CD4-positive, alpha-beta T cell treated with Interleukin-10 for 1 hour (primary cell): Measurements from ENCODE around the gene SLC35E1.

Experiments
- DNase-seq: peaks from one replicate; pipeline ENCODE4 v3.0.0-alpha.2; 2020

Gene SLC35E1

DNA sequence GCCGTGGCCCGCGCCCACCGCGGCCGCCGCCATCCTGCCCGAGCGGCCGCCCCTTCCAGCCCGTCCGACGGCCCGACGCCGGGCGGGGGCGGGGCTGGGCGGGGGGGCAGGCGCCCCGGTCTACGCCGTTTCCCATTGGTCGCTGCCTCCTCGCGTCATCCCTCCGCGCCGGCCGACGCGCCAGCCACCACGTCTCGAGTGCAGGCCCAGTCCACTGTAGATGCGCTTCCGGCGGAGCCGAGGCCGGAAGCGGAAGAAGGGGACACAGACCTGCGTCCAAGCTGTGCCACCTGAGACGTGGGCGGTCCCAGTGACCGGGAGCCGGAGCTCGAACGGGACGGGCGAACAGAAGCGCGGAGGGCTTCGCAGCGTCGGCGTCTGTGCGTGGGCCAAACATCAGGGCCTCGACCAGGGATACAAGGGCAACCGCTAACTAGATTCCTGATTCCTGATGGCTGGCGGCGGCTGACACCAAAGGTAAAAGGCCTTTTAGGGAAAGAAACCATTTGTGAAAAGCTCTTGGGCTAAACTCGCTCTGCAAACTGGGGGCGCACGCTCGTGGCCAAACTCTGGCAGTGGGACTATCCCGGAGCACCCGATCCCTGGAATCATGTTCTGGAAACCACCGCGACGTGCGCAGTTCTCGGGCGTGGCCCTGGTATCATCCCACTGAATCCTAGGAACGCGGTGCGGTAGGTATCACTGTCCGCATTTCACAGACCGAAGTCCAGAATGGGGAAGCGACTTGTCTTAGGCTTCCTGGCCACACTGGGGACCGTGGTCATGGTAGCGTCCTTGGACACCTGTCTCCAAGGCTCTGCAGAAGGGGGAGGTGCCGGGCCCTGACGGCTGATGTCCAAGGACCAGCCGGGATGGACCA, at the start of gene SLC35E1:
SLC35E1 (minus strand) TSS at position 84 of the 880 bp plus-strand sequence; CDS start at position 33, 51 bp downstream.
- DNase-seq, result peak; percentile 95

DNA sequence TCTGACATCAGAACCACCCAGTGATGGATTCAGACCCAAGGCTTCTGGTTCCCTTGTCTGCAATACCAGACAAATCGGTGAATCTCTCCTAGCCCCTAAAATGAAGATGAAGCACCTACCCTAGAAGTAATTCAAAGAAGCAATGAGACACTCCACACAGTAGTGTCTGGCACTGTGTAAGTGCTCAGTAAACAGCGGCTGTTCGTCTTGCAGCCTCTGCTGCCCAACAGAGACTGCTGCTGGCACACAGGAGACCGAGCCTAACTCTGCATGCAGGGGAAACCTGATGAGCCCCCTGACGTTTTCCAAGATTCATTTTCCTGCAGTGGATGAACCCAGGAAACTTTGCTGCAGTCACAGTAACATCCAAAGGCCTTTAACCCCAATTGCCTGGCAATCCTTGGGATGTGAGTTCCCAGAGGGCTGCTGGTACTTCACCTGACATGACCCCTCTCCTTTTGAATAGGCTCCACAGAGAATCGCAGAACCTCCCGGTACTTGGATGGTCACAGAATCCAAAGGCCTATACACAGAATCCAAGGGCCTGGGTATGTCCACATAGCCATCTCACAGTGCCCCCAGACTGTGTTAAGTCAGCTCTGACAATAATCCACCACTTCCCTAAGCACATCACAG, 49.1 kb upstream of the SLC35E1 start:
- DNase-seq, result no peak

DNA sequence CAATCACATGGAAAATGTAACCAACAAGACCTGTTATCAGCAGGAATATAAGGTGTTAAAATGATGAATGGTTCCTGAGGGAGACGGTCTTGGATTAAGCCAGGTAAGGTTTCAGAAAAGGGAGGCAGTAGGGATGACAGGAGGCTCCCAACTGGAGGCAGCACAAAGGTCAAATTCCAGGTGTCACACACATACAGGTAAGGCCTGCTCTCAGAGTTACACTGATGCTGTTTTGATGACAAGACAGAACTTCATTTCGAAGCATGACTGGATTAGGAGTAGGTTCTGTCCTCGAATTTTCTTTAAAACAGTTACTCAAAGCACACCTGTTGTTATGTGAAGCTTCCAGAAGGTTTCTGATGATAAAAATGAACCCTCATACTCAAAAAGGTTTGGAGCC, 48.4 kb upstream of the SLC35E1 start:
- no peak for DNase-seq

DNA sequence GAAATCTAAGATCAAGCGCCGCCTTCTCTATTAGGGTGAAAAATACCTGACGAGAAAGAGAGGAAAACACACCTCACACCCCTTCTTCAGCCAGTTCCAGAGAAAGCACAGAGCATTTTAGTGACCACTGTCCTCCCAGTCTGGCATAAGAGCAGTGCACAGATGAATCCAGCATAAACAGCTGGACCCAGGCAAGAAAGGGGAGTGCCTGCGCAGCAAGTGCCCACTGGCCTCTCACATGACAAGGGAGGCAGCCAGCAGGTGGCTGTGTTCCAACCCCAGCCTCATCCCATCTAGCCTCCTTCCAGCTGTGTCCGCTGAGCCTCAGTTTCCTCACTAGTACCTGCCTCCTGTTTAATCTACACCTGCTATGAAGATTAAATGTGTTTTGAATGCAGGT, 47.8 kb upstream of the SLC35E1 start:
- no peak for DNase-seq

DNA sequence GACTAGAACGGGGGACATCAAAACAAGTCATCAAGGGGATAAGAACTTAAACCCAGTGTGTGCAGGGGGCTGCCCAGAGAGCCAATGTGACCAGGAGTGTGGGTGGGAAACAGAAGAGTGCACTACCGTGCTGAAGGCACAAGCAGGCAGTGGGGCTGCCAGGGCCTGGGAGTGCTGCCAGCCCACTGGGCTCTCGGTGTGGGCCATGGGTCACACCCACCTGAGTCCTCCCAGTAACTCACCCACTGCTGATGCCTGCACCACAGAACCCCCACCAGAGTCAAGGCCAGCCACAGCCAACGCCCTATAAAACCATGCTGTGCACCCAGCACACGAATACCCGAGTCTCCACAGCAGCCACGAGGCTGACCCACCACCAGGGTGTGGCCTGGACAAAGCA, 47.2 kb upstream of the SLC35E1 start:
- DNase-seq, result no peak

DNA sequence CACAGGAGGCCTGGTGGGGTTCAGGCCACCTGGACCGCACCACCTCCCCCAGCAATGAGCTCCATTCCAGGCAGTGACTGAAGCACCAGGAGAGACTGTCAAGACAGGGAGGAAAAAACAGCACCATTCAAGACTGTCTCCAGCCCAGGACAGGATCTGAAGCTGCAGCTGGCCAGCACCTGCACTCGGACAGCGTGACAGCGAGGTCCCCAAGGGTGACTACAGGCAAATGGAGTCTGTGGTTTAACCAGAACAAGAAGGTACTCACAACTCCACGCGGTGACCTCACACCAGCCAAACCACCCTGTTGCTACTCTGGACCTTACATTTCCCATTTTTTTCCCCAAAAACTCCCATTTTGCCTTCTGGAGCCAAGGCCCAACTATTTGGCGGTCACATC, 46.0 kb upstream of the SLC35E1 start:
- no peak for DNase-seq

DNA sequence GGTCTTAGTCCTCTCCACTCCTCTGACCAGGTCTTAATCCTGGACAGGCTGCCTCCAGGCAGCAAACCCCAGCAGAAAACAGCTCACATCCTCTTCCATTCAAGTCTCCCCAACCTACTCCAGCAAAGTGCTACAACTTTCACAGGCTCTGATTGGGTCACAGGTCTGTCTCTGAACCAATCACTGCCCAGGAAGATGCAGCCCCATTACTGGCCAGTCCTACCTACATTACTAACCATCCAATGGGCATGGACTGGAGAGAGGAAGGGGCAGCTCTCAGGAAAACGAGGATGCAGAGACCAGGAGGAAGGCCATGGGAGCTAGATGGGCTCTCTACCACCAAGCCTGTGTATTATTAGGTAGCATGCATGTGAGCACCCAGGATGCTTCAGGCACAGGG, 43.6 kb upstream of the SLC35E1 start:
- DNase-seq, result no peak

DNA sequence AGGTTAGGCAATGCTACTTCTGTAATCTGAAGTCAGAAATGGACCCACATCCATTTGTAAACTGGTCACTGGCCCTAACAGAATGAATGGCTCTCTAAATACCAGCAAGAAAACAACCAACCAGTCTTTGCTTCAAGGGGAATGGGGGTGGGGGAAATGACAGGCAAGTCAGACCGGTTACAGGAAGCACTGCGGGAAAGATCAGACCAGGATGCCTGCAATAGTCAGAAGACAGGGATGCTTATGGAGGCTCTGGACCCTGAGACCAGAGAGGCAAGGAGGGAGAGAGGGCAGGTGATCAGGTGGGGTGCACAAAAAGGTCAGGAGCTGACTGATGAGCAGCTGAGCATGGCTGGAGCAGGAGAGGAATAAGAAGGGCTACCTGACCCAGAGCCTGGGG, 42.7 kb upstream of the SLC35E1 start:
- DNase-seq, result no peak

DNA sequence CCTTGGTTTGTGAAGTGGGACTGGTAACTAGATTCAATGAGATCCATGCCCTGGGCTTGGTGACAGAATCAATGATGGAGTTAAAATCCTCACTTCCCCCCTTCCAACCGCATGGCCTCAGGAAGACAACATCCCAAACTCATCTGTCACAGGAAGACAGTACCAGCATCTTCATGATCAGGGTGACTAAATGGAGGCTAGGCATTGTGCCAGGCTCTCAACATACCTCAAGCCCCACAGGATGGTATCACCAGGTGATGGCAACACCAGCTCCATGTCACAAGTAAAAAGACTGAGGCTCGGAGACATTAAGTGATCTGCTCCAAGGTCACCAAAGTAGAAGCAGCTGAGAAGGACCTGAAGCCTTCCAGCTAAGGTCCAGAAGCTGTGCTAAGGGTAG, 41.6 kb upstream of the SLC35E1 start:
- DNase-seq, result no peak

DNA sequence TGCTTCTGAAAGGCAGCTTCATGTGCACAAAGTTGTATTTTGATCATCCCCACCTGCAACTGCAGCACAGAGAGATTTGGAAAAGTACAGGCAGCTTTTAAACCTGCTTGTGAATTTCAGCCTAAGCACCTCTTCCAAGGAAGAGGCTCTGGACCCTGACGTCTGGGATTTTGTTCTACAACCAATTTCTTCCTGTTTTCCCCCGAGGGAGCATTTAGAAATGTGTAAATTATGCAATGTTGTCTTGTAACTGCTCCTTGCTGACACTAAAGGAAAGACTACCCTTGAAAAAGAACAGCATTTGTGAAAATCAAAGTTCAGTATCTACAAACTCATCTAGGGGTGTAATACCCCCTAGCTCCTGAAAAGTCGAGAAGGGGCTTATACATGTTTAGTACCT, 40.4 kb upstream of the SLC35E1 start:
- DNase-seq, result no peak

DNA sequence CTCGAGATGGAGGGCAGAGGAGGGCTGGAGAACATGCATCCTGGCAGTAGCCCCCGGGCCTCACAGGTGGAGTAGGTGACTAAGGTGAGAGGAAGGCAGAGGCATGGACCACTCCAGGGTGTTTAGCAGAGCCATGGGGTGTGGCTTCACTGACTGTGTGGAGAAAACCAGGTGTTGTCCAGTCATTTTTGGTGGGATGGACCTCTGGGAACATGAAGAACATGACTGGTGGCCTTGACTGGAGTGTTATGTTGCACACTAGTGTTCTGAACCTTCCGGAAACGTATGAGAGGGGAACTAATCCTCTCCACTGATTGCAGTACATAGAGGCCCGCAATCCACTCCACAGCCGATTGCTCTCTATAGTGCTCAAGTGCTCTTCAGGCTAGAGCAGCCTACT, 38.9 kb upstream of the SLC35E1 start:
- no peak for DNase-seq

DNA sequence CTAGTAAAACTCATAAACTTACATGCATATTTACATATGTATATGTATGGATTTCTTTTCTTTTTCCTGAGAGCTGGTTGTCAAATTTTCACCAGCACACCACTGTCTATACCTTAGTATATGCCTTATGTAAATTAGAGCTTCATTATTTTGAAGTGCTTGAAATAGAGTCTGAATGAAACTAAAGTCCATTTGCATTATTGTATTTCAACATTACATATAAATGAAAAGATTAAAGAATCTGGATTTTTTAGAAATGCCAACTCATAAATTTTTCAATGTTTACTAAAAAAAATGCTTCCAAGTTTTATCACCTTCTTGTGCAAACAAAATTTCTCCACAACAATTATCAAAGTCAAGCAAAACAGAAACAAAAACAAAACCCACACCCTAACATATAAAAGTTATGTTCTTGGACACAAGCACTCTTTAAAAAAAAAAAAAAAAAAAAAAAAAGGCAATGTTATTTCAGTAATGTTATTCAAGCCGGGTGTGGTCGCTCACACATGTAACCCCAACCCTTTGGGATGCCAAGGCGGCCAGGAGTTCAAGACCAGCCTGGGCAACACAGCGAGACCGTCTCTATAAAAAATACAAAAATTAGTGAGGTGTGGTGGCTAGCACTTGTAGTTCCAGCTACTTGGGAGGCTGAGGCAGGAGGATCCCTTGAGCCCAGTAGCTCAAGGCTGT, 37.4 kb upstream of the SLC35E1 start:
- DNase-seq, result no peak

DNA sequence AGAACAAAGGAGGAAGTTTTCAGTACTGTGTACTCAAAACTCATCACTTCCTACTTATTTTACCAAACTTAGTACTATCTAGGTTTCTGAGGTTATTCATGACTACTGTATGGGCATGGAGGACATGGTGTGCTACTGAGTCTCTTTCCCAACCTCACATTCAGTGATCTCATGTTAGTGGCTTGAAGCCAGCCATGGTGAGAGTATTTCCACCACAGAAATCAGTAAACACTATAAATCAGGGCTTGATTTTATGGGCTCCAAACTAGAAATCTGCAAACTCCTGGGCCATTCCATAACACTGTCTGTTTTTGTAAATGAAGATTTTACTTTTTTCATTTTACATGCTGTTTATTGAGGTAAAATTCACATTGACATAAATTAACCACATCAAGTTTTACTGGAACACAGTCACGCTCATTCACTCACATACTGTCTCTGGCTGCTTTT, 36.1 kb upstream of the SLC35E1 start:
- no peak for DNase-seq

DNA sequence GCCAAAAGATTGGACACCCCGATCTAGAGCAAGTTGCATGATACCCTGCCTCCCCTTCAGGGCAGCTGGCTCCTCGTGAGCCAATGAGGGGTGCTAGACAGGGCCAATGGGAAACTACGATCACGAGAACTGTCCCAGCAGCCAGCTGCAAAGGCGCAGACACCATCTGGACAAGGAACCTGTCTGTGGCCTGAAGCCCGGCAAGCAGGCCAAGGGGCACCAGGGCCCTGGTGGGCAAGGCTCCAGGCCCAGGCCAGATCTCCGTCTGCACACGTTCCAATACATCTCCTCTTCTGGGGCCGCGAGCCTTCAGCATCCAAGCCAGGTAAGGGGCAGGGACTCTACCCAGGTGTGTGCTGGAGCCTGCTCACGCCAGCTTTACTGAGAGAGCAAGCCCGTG, 35.6 kb upstream of the SLC35E1 start:
- no peak for DNase-seq

DNA sequence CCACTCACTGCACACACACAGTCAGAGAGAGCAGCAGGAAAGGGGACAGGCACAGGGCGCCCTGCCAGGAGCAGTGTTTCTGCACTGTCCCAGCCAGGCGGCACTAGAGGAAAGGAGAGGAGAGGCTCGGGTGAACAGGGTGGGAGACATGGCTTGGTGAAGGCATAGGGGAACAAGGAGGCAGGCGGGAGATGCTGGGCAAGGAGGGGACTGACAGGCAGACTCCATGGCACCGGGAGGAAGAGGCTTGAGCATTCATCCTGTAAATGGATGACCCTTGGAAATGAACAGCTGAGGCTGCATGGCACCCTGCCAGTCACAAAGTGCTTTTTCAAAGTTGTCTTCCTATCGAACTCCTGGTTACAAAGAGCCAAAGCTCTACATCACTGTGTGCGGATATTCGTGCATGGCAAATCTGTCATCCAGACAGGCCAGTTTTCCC, 33.4 kb upstream of the SLC35E1 start:
- DNase-seq, result no peak

DNA sequence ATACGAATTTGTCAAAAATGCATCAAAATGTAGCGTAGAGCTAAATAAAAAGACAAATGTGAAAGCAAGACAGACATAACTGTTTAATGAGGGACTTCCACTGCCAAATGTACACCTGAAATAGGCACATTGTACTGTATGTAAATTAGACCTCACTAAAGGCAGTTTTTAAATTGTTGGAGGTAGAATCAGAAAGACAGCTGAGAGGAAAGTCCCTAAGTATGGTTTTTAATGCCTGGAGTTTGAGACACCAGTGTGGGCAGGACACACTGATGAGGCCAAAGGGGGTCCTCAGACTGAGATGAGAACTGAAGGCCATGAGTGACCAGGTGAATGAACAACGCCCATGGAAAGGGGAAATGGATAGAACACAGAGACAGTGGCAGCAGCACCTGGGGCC, 32.9 kb upstream of the SLC35E1 start:
- no peak for DNase-seq

DNA sequence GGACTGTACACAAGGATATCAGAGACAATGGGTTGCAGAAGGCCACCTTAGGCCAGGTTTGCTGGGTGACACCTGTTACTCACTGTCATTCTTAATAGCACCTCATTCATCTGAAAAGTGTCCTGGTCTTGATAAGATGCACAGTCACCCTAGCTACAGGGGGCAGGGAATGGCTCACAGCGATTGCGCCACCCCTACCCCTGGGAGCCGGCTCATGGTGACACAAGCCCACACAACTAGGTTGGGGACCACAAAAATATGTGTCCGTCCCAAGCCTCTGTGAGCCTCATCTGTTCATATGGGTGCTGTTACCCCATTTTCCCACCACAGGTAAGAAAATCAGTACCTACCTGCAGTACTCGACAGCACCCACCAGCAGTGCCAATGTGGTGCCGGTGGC, 32.4 kb upstream of the SLC35E1 start:
- DNase-seq, result no peak

DNA sequence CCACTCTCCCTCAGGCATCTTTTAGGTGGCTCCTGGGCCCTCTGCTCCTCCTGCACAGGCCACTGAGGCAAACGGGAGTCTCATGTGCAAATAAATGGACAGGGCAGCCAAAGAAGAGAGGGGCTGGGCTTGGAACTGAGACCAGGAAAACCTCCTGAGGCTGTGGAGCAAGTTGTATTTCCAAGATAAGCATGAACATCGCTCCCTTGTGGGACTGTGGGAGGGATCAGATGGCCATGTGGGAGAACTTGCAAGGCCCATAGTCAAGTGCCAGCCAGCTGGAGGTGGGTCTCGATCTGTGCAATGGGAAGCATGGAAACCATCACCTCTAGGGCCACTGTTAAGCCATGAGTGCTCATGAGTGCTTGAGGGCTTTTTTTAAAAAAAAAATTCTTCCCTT, 30.9 kb upstream of the SLC35E1 start:
- no peak for DNase-seq

DNA sequence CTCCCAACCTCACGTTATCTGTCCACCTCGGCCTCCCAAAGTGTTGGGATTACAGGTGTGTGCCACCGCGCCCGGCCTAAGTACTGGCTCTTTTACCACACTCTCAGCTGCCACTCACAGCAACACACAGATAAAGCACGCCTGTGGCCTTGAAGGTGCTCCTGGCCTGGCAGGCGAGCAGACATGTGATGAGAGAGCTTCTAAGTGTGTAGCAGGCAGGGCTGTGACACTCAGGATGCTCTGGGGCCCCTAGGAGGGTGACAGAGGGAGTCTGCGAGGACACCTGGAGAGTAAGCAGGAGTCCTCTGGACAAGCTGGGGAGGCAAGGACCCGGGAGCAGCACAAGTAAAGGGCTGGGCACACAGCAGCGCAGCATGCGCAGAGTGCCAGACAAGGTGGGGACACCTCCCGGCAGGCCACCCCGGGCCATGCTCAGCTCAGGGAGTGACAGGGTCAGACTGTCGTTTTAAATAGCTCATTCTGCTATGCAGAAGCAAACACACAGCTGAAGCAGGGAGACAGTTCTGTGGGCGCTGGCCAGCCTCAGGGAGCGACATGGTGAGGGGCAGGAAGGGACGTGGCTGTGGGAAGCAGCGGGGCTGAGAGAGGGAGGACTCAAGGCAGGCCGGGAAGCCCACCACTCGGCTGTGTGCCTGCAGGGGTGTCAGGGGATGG, 29.3 kb upstream of the SLC35E1 start:
- DNase-seq, result no peak

DNA sequence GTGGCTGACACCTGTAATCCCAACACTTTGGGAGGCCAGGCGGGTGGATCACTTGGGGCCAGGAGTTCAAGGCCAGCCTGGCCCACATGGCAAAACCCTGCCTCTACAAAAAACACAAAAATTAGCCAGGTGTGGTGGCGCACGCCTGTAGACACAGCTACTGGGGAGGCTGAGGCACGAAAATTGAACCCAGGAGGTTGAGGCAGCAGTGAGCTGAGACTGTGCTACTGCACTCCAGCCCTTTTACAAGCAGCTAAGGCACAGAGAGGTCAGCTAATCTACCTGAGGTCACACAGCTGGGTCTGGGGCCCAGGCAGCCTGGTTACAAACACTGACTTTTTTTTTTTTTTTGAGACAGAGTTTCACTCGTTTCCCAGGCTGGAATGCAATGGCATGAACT, 28.6 kb upstream of the SLC35E1 start:
- no peak for DNase-seq

DNA sequence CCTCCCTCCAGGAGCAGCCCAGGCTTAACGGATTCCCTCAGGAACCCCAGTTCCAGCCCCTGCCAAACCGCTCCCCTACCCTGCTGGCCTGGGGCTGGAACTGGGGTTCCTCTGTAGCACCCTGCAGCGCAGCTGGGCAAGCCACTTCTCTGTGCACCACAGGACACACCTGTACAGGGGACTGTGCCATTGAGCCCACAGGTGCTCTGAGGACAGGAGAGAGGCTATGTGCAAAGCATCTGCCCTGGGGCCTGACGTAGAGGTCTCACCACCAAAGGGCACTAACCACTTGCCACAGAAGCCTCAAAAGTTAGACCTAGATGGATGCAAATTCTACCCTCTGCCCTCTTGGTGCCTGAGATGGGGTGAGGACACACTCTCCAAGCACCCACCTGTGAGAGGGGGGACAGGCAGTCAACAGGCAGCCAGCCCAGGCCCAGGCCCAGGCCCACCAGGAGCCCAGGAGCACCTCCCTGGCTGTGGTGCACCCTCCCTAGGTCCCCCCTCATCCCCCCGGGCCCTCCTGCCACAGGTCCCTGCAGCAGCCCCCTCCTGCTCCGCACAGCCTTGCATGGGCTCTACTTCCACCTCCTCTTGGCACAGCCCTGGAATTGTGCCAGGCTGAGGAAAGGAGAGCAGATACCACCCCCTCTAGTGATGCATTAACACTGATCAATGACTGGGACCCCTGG, 27.6 kb upstream of the SLC35E1 start:
- no peak for DNase-seq

DNA sequence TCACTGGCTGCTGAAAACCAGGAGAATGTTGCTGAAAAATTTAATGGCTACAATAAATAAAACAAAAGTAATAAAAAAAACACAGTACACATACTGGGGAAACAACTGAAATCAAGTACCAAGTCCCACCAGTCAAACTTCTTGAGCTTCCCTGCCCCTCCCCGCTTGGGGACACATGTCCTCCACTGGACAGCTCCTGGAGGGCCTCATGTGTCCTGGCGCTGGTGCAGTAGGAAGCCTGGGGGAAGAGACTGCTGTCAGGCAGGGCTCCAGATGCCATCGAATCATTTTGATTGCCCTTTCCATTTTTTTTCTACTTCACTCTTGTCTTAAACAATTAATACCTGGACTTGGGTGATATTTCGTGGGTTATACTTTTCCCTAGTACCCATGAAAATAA, 26.6 kb upstream of the SLC35E1 start:
- DNase-seq, result no peak

DNA sequence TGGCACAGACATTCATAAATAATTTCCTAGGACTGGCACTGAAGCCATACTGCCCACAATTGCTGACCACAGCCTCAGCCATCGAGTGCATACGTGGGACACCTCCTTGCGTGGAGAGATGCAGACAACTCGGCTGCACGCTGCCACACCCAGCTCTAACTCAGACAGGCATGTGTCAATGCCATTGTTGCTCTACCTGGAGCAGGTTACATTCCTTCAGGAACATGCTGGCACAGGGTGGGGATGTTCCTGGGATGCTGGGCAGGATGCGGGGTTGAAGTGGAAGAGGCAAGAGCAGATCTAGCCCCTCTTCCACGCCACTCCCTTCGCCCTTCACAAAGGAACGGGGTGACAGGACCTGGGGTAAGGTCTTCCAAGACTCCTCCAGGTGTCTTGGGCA, 24.2 kb upstream of the SLC35E1 start:
- DNase-seq, result no peak
